NCI-H1417 (cell line): ENCODE measurements around the gene STRA6.
"Not testable (repeated sequence)": the region's sequence is repeated elsewhere in the genome, so short reads cannot be mapped to it uniquely, and the experiment has no call there.

ENCODE experiments used
- DNase-seq, 3 experiments: peaks; one replicate each; lab custom pipeline; 2025; lab: John Stamatoyannopoulos, UW

Gene STRA6

GRCh38 chr15:74165461-74165860 is 37.1 kb downstream of the STRA6 start:
- DNase-seq, result no peak

- not testable (repeated sequence) for DNase-seq
Observed at GRCh38 chr15:74162195-74162536, 40.4 kb downstream of the STRA6 start.

GRCh38 chr15:74160390-74160789 is 42.2 kb downstream of the STRA6 start:
- not testable (repeated sequence) for DNase-seq

- DNase-seq, result peak in 1 of 3 experiments; percentile 20
Observed at GRCh38 chr15:74159773-74160172, 42.8 kb downstream of the STRA6 start.

GRCh38 chr15:74158855-74159650 is 43.5 kb downstream of the STRA6 start:
- DNase-seq, result no peak

- DNase-seq, result no peak
Observed at GRCh38 chr15:74157868-74158827, 44.4 kb downstream of the STRA6 start.

- peak; percentile 44 to 89 (median 76) for DNase-seq
Observed at GRCh38 chr15:74156678-74157411, 45.7 kb downstream of the STRA6 start.

- DNase-seq, result no peak
Observed at GRCh38 chr15:74155766-74156417, 46.7 kb downstream of the STRA6 start.

- no peak for DNase-seq
Observed at GRCh38 chr15:74147051-74147450, 55.5 kb downstream of the STRA6 start.

- no peak for DNase-seq
Observed at GRCh38 chr15:74146277-74146800, 56.2 kb downstream of the STRA6 start.

- peak in 1 of 3 experiments; percentile 40 for DNase-seq
Observed at GRCh38 chr15:74144153-74144775, 58.3 kb downstream of the STRA6 start.

GRCh38 chr15:74141591-74141990 is 61.0 kb downstream of the STRA6 start:
- no peak for DNase-seq

- DNase-seq, result no peak
Observed at GRCh38 chr15:74138642-74139041, 63.9 kb downstream of the STRA6 start.

- DNase-seq, result no peak
Observed at GRCh38 chr15:74137537-74137894, 65.1 kb downstream of the STRA6 start.

GRCh38 chr15:74136814-74137536 is 65.6 kb downstream of the STRA6 start:
- peak; percentile 44 to 88 (median 83) for DNase-seq

GRCh38 chr15:74136540-74136813 is 66.1 kb downstream of the STRA6 start:
- DNase-seq, result no peak

GRCh38 chr15:74135041-74135565 is 67.5 kb downstream of the STRA6 start:
- DNase-seq, result no peak

GRCh38 chr15:74134387-74135027 is 68.1 kb downstream of the STRA6 start:
- DNase-seq, result no peak

GRCh38 chr15:74133694-74134386 is 68.7 kb downstream of the STRA6 start:
- DNase-seq, result no peak
